HUES64 (cell line): ENCODE data around the gene C11orf54.

Source experiments
- H3K27ac ChIP-seq: 2 replicates; pipeline ENCODE4 v1.7.0; 2013; ENCODE audit warnings: low read depth, low read length, inconsistent platforms
- H3K27me3 ChIP-seq: 2 replicates; pipeline ENCODE4 v1.6.1; 2013; ENCODE audit warnings: mild to moderate bottlenecking, low read length; ENCODE audit not compliant: insufficient read depth
- H3K36me3 ChIP-seq: 2 replicates; pipeline ENCODE4 v1.6.1; 2013; ENCODE audit warnings: mild to moderate bottlenecking, low read length; ENCODE audit not compliant: insufficient read depth
- H3K4me1 ChIP-seq: 2 replicates; pipeline ENCODE4 v1.6.1; 2013; ENCODE audit warnings: mild to moderate bottlenecking, low read length, moderate library complexity; ENCODE audit not compliant: insufficient read depth
- H3K4me3 ChIP-seq: 2 replicates; pipeline ENCODE4 v1.5.1; 2013; ENCODE audit warnings: mild to moderate bottlenecking, low read length, moderate library complexity
- H3K9ac ChIP-seq: 2 replicates; pipeline ENCODE4 v1.6.1; 2013; ENCODE audit warnings: mild to moderate bottlenecking, low read depth, low read length
- H3K9me3 ChIP-seq: 2 replicates; pipeline ENCODE4 v1.6.1; 2013; ENCODE audit warnings: low read depth, low read length; ENCODE audit not compliant: insufficient read depth
- WGBS: fragments of 150-250, 120-280 bp; methylation state at CpG from one replicate; pipeline ENCODE4 v1.1.7; 2013; ENCODE audit warnings: missing lambda C conversion rate; 5-methylcytosine and 5-hydroxymethylcytosine counted together

C11orf54 gene

GRCh38 chr11:93796441-93797231 lies 55.2 kb downstream of the C11orf54 start:
- Histone ChIP-seq H3K9ac (no peak overlapping the region), H3K27ac (no peak overlapping the region)
- WGBS = 90% methylated on average over 6 of the region's 6 CpGs

GRCh38 chr11:93801366-93801765 lies 59.9 kb downstream of the C11orf54 start:
- Histone ChIP-seq H3K27me3 (no peaks in the 10 kb centered on the region), H3K36me3 (peaks cover 96% of the 10 kb centered on the region), H3K4me1 (no peaks in the 10 kb centered on the region), H3K9me3 (no peaks in the 10 kb centered on the region), H3K4me3 (no peak overlapping the region), H3K9ac (no peak overlapping the region), H3K27ac (no peak overlapping the region)
- no CpG with 5 or more reads among the region's 2 CpGs for WGBS

More at GRCh38 chr11:93796441-93797231, 55.2 kb downstream of the C11orf54 start:
- Histone ChIP-seq H3K9me3 (no peaks in the 10 kb centered on the region), H3K36me3 (peaks cover 97% of the 10 kb centered on the region), H3K4me1 (no peaks in the 10 kb centered on the region), H3K4me3 (no peak overlapping the region), H3K27me3 (no peaks in the 10 kb centered on the region)

GRCh38 chr11:93804879-93805278 lies 63.4 kb downstream of the C11orf54 start:
- 100% methylated on average over 2 of the region's 2 CpGs for WGBS
- H3K9me3 ChIP-seq = no peaks in the 10 kb centered on the region
- peaks cover 96% of the 10 kb centered on the region for H3K36me3 ChIP-seq
- no peak overlapping the region for H3K9ac ChIP-seq
- no peaks in the 10 kb centered on the region for H3K27me3 ChIP-seq
- H3K27ac ChIP-seq = no peak overlapping the region
- no peaks in the 10 kb centered on the region for H3K4me1 ChIP-seq
- H3K4me3 ChIP-seq = no peak overlapping the region

GRCh38 chr11:93807980-93808379 lies 66.5 kb downstream of the C11orf54 start:
- H3K9ac ChIP-seq = no peak overlapping the region
- H3K27ac ChIP-seq = no peak overlapping the region
- no peak overlapping the region for H3K4me3 ChIP-seq
- H3K4me1 ChIP-seq = no peaks in the 10 kb centered on the region
- H3K27me3 ChIP-seq = no peaks in the 10 kb centered on the region
- 96% methylated on average over 3 of the region's 3 CpGs for WGBS
- H3K36me3 ChIP-seq = peaks cover 99% of the 10 kb centered on the region
- H3K9me3 ChIP-seq = no peaks in the 10 kb centered on the region

GRCh38 chr11:93813974-93814373 lies 72.5 kb downstream of the C11orf54 start:
- Histone ChIP-seq H3K36me3 (peaks cover 68% of the 10 kb centered on the region), H3K4me3 (no peak overlapping the region), H3K9me3 (no peaks in the 10 kb centered on the region), H3K4me1 (peaks cover 3% of the 10 kb centered on the region; the same call in 1 of the 2 replicates), H3K27ac (no peak overlapping the region), H3K27me3 (no peaks in the 10 kb centered on the region), H3K9ac (no peak overlapping the region)
- WGBS = 95% methylated on average over 5 of the region's 5 CpGs
